Middle frontal gyrus (tissue), 1 donor: ENCODE results near the gene VSIG10L.
A peak's percentile ranks its signal among the peaks of the same experiment; 100 is the strongest.

Experiments used
- DNase-seq: peaks from one replicate; pipeline ENCODE4 v3.0.0-alpha.2; 2015; ENCODE audit warnings: low spot score; ENCODE audit errors: extremely low spot score

VSIG10L gene

DNA sequence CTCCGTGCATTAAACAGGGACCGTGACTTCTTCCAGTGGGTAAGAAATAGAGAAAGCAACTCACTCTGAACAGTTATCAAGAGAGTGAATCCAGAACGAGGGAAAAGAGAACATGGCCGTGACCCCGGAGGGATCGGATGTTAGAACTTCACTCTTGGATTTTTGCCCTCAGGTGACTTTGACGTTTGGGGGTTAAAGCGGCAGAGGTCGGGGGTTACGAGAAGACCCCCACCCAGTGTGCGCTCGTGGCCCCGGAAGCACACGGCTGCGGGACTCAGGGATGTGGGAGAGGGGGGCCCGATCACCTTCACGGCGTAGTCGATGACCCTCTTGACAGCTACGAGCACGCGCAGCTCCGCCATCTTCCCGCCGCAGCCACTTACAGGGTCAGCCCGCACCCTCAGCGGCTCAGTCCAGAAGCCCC is 24.0 kb upstream of the VSIG10L start, which contains the start of gene ETFB:
Gene ETFB, minus strand, starts transcription at position 424 of the 424 bp plus-strand sequence. Its CDS starts 62 bp downstream, at position 362.
- no peak for DNase-seq

DNA sequence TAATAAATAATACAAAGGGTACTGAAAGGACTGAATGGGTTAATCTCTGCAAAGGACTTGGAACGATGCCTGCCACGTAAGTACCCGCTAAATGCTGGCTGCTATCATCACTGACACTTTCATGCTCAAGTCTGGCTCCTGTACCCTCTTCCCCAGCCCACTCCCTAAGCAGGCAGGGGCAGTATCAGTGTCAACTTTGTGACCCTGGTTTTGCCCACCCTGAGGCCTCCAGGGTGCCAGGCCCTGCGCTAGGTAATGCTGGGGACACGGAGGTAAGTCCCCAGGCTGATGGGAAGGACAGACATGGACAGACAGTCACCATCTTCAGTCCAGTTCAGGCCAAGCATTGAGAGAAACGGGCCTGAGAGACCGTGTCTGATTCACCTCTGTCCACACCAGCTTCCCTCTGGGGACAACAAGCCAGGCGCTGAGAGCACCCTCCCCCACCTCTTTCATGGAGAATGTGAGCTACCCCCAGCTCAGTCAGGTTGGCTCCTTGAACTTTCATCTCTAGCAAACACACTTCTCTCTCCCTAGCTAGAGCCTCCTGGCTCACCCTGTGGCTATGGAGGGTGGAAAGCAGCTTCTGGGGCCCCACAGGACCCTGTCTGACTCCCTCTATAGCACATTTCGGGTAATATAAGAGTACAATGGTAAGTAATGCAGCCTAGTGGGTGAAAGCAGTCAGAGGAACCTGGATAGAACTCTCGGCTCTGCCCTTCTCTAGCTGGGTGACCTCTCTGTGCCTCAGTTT is 23.4 kb upstream of the VSIG10L start:
- DNase-seq: no peak

DNA sequence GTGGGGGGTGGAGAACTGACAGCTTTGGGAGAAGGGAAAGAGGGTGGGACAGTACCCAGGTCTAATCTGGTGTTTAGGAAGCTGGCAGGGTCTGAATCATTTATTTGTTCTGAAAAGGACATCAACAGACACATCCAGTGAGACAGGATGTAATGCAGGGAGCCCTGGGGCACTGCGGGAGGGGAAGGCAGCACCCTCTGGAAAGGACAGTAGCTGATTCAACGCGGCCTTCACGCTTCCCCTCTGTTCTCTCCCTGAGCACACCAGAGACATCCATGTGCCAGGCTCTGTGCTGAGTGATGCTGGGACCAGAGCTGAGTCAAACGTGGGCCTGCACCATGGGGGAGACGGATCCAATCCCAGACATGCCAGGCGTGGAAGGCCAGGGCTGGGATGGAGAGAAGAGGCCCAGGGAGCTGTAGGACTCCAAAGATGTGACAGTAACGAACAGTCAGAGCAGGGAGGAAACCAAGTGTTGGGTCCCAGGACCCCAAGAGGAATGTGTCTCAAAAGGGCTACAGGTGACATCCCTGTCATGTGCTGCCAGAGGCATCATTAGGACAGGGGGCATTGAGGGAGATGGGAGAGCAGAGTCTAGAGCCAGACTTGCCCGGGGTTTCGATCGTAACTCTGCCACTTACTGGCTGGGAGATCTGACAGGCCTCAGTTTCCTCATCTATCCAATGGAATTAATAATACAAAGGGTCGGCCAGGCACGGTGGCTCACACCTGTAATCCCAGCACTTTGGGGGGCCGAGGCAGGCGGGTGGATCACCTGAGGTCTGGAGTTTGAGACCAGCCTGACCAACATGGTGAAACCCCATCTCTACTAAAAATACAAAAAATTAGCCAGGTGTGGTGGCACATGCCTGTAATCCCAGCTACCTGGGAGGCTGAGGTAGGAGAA is 22.5 kb upstream of the VSIG10L start:
- DNase-seq: no peak

DNA sequence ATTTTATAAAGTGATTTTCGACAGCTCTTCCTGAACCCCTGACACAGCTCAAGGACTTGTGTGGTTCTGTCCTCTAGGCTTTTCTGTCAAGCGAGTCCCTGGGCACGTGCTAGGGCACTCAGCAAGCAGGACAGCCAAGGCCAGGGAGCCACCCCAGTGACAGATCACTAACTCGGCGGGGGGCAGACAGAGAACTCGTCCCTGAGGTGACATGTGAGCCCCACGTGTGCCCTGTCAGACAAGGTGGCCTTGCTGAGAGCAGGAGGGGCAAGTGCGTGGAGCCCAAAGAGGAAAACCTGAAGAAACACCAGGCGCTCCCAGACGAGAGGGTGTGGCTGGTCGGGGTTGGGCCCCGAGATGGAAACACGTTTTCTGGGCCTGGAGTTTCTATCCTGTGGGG is 19.3 kb upstream of the VSIG10L start:
- no peak for DNase-seq

DNA sequence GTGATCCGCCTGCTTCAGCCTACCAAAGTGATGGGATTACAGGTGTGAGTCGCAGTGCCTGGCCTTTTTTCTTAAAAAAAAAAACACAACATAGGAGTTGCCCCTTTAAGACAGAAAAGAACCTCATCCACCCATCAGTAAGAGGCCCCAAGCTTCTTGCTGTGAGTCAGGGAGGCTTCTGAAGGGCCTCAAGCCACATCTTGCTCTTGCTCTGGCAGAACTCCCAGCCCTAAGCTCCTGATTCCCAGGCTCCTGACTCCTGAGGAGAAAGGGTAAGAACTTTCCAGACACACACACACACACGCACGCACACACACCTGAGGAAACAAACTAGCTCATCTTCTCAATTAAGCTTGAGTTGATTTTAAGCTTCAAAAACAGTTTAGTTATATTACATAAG is 17.4 kb upstream of the VSIG10L start:
- DNase-seq: no peak

DNA sequence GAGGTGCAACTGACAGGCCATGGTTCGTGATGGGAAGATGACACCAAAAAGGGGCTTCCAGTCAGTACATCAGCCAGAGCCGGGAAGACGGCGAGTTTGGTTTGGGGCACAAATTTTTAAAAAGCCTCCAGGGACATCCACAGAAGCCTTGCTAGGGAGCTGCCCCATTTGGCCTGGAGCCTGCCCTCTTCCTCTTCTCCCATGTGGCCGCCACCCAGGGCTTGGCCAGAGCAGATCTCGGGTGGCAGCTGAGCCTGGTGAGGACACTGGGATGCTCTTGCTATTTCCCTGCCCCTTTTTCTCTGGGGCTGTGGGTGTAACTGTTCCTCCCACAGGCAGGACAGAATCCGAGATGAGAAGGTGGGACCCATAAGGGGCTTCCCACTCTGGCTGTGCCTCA is 16.0 kb upstream of the VSIG10L start:
- no peak for DNase-seq

DNA sequence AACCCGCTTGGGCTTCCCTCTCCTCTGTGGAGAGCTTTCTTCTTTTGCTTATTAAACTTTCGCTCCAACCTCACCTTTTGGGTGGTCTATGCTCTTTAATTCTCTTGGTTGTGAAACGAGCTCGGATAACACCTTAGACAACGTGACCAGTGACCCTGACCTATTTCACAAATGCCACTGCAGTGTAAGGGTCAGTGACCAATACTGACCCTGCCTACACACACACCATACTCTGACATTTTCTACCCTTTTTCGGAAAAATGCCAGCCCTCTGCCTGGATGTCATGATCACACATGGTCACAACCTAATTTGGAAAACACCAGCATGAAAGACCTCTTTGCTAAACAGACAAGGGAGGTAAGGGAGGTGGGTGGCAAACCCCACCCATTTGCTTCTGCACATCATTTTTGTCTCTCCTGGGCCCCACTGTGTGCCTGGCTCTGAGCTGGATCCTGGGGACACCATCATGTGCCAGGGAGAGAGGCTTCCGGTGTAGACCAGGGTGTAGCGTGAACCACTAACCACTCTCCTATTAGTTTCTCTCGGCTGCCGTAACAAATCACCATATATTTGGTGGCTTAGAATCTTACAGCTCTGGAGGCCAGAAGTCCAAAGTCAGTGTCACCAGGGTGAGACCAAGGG is 14.3 kb upstream of the VSIG10L start:
- DNase-seq: no peak

DNA sequence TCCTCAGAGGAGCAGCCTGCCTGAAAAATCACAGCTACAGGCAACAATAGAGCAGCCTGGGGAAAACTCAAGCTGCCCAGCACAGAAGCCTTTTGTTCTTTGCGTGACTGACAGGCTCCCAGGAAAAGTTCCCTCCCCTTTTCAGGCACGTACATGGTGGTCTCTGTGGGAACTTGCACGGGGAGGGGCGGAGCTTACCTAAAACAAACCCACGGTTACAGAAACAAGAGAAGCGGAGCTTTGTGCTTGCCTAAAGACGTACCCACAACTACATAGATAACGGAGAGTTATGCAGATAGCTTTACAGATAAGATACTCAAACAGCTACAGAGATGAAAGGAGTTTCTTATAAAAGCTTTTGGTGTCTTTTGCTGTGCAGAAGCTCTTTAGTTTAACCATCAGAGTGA is 12.8 kb upstream of the VSIG10L start:
- DNase-seq: no peak

DNA sequence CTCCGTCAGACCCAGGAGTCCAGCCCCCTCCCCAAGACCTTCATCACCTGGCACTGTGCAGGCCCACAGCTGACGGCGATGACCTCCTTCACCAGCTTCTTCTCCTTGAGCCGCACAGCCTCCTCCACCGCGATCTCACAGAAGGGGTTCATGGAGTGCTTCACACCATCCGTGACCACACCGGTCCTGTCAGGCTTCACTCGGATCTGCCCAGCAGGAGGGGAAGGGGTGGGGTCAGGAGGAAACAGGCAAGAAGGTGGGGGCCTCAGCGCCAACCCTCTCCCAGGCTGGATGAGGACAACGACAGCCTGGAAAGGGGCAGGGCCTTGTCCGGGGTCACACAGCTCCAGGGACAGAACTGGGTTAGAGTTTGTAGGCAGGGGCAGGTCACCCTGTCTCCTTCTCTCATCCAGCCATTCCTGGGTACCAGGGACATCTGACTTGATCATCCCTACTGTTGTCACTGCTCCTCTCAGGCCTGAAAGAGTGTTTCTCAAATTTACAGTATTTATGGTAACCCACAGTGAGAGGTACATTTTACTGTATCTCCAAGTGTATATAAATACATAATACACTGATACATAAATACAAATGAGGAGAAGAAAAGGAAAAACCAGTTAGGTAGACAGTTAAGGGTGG is 12.3 kb upstream of the VSIG10L start:
- DNase-seq: no peak

DNA sequence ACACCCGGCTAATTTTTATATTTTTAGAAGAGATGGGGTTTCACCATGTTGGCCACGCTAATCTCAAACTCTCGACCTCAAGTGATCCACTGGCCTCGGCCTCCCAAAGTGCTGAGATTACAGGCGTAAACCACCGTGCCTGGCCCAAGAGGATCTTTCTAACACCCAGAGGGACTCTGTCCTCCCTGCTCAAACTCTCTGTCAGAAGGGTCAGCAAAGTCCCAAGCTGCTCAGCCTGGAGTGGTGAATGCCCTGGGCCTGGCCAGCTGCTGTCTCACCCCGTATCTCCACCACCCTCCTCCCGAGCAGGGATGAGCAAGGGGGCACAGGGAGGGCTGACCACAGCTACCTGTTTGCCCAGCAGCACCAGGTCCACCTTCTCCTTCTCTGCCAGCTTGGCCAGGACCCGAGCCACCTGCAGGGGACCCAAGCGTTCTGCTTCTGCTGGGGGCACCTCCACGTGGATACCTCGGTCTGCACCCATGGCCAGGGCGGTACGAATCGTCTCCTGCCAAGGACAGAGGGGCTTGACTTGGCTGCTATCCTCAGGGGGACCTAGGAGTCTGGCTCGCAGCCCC is 10.9 kb upstream of the VSIG10L start:
- DNase-seq: no peak

DNA sequence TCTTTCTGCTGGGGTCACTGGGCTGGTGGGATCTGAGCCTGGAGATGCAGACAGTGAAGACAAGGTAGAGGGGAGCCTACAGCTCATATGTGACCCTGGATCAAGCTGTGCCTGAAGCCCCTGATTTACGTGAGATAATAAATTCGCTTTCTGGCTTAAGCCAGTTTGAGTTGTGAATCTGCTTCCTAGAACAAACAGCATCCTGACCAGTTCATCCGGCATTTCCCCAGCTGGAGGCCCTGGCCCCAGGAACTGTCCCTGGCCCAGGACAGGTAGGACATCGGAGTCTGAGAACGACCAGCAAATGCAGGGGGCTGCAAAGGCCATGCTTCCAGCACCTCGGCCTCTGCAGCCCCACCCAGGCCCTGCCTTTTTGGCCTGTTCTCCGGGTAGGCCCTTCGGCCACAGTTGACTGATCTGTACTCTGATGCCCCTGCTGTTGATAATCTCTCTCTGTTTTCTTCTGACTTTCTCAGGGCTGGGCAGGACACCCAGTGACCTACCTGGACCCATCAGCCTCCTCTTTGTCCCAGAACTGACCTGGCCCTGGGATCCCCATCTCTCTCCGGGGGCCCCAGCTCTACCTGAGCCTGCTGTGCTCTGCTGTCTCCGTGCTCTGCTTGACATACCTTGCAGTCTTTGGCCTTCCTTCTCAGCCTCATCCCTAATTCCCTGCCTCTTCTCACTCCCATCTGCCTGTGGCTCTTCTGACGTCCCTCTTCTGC is 9.5 kb upstream of the VSIG10L start:
- no peak for DNase-seq

DNA sequence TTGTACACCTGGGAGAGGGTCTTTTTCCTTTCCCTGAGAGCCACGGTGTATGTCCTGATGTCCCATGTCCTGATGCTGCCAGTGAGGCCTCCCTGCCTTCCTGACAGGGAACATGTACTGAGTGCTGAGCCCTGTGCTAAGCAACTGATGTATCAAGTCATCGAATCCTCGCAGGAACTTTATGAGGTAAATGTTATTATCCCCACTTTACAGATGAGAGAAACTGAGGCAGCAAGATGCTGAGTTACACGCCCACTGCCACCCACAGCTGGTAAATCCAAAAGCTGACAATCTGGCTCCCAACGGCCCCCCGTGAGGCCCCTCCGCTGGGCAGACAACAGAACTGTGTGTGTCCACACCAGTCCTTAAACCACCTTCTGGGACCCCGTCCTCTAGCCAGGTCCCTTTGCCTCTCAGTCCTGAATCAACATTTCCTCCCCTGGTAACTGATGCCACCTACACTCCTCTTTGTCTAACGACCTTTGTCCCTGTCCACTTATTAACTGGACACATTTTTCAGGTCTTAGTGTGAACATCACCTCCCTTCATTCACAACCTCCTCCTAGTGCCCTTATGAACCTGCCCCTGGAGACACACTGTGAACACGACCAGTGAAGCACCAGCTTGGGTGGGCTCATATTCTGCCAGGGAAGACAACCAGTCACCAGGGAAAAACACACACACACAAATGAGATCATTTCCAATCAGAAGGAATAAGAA is 5.4 kb upstream of the VSIG10L start:
- DNase-seq: no peak

DNA sequence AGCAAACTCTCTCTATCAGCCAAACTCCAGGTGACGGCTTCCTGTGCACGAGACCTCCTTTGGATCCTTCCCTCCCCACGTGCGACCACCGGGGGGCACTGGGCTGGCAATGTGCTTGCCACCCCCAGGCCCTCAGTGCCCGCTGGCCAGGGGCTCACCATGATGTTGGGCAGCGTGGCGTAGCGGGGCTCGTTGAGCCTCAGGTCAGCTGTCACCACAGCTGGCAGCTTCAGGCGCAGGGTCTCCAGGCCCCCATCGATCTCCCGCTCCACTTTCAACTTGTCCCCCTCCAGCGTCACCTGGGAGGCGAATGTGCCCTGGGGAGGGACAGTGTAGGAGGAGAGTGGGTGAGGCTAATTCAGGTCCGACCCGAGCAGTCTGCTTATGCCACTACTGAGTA is 4.8 kb upstream of the VSIG10L start:
- DNase-seq: no peak

DNA sequence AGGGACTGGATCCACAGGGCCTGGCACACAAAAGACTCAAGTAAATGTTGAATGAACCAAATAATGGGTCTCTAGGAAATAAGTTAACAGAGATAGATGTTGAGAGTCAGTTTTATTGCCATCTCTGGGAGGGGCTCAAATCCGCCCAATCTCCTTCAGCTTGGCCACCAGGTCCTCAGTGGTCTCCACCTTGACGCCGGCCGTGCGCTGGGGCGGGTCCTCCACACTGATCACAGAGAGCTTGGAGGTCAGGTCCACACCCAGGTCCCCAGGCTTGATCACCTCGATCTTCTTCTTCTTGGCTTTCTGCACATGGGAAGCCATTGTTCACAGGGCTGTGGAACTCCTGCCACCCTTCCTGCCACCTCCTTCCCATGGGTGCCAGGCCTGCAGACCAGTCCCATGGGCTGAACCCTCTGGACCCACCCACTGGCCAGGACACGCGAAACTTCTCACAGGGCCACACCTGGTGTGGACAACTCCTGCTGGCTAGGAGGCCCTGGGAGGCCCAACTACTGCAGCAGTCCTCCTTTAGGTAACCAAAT is 3.2 kb upstream of the VSIG10L start:
- DNase-seq: no peak

DNA sequence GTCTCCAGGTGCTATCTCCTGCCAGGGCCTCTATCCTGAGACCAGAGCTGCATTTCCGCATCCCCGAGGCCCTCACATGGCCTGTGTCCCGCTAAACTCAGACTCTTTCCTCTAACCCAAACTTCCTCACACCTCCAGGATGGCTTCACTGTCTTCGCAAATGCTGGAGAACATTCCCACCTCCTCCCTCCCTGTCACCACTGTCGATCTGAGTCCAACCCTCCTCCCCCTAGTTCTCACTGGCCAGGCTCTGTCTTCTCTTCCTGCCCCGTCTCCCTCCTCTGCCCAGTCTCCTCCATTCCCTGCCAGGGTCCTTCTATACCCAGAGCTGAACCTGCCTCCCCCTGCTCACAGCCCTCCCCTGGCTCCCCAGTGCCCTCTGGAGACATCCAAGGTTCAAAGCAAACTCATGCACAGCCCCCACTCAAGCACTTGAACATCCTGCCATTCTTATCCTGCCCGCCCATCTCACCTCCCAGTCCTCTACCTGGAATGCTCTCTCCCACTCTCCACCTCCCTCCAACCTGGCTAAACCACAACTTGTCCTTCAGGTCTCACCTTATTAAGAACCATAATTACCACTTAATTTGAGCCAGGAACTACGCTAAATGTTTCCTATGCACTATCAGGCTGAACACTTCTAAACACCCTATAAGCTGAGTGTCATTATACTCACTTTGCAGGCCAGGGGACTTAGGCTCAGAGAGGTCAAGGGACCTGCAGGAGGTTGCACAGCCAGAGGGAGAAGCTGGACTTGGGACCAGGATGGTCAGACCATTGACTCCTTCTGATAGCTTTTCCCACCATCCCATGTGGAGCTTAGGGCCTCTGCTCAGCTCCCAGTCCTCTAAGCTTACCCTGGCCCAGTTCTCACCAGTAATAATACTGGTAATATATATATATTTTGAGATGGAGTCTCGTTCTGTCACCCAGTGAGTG is 961 bp upstream of the VSIG10L start:
- DNase-seq: no peak

DNA sequence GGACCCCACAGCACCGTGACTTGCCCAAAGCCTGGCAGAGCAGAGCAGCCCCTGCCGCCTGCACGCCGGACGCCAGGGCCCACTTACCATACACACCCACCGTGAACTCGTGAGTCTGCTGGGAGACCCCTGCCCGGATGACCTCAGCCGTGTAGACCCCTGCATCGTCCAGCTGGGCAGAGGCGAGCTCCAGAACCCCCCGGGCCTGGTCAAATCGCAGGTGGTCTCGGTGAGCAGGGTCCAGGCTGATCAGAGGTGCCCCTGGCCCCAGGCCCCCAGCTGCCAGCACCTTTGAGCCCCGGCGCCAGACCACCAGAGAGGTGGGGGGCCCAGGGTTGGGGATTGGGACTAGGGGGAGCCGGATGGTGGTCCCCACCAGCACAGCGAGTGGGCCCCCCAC is 873 bp downstream of the VSIG10L start:
- DNase-seq: no peak

DNA sequence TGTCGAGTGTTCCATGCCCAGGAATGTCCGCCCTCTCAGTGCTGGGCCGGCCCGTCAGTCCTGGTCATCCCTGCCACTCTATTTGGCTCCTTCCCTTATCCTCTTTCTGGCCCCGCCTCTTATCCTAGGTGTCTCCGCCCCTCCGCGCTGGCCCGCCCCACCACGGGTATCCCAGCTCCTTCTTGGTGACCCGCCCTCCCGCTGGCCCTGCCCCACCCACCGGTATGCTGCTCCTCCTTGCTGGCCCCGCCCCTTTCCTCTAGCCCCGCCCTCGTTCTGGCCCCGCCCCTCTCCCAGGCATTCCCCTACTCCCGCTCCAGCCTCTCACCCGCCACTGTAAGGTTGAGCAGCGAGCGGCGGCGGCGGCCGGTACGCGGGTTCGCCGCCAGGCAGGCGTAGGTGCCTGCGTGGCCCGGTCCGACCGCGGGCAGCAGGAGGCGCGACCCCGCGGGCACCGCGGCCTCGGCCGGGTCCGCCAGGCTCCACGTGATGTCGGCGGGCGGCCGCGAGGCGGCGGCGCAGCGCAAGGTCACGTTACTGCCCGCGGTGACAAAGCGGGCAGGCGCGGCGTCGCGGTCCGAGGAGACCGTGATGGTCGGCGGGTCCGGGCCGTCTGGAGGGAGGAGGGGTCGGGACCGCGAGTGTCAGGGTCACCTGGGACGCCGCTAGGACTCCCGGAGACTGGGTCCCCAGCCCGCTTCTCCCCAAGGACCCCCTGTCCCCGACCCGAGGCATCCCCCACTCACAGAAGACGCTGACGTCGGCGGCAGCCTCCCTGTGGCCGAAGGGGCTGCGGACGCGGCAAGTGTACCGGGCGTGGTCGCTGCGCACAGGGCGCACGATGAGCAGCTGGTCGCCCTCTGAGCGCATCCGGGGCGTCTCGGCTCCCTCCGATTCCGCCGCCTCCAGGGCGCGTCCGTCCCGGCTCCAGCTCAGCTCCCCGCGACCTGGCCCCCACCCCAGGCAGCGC is 2.0 kb downstream of the VSIG10L start:
- peak; percentile 79 for DNase-seq
